GM12878 (cell line): ENCODE measurements around the gene TMEM263. TPM values are rescaled to one million over a fixed set of nuclear protein-coding genes. Genes with fewer than 3 reads are reported as not detected.
"Not testable (repeated sequence)": the region's sequence is repeated elsewhere in the genome, so short reads cannot be mapped to it uniquely, and the experiment has no call there.

Experiments used
- ATAC-seq: fragments of 200-7000 bp; cut with Tn5 transposase; 3 replicates; pipeline ENCODE4 v1.9.1; 2020; ENCODE audit warnings: mild to moderate bottlenecking, moderate library complexity
- BruUV-seq: library from RNA; stranded (reverse); fragments of 400-500 nt; replicated peaks from 2 replicates; lab custom pipeline; 2021; lab: Mats Ljungman, UMichigan
- CTCF ChIA-PET: fragments of 300-600 bp; sonication (Branson Sonifier 250); formaldehyde crosslinking; extraction: SDS; loops from one replicate; lab custom pipeline; 2021; ENCODE audit warnings: inconsistent platforms; lab: Yijun Ruan, JAX
- POLR2A ChIA-PET: fragments of 350-600 bp; formaldehyde crosslinking; extraction: SDS; loops from one replicate; lab custom pipeline; 2021; ENCODE audit warnings: inconsistent platforms; lab: Charles Lee
- RAD21 ChIA-PET: fragments of 300-600 bp; sonication (Branson Sonifier 250); formaldehyde crosslinking; loops from one replicate; lab custom pipeline; 2023; ENCODE audit warnings: antibody characterized with exemption; ENCODE audit not compliant: unreplicated experiment; lab: Charles Lee
- SMC1A ChIA-PET: fragments of 300-600 bp; sonication (Branson Sonifier 250); formaldehyde crosslinking; loops from one replicate; lab custom pipeline; 2023; ENCODE audit not compliant: unreplicated experiment, uncharacterized antibody; lab: Charles Lee
- DNase-seq: peaks from one replicate; pipeline ENCODE4 v3.0.0-alpha.2; 2011; ENCODE audit warnings: low read depth, low spot score
- FAIRE-seq: peaks from 3 replicates; lab custom pipeline; 2011; peaks lifted over from hg19 to GRCh38; lab: Jason Lieb, UNC
- H2AFZ ChIP-seq: 2 replicates; pipeline ENCODE4 v1.6.0; 2011; ENCODE audit warnings: low read depth, low read length, control low read depth; ENCODE audit not compliant: control insufficient read depth
- H3K27ac ChIP-seq: 2 replicates; pipeline ENCODE4 v1.5.1; 2011; ENCODE audit warnings: control low read depth; ENCODE audit not compliant: control insufficient read depth, insufficient read depth
- H3K27me3 ChIP-seq, 2 experiments: replicated peaks in 1 of 2; 2 replicates each; pipeline versions ENCODE4 v1.6.0 to v1.6.1; 2011; ENCODE audit warnings: low read length in 1 of 2; ENCODE audit not compliant: control insufficient read depth in 2 of 2, insufficient read depth in 2 of 2
- H3K36me3 ChIP-seq, 2 experiments: 2 replicates each; pipeline ENCODE4 v1.5.1; 2011; ENCODE audit warnings: low read length in 1 of 2; ENCODE audit not compliant: control insufficient read depth in 2 of 2, insufficient read depth in 2 of 2
- H3K4me1 ChIP-seq: 2 replicates; pipeline ENCODE4 v1.6.1; 2011; ENCODE audit warnings: mild to moderate bottlenecking, low read length, moderate library complexity, mixed read lengths; ENCODE audit not compliant: control insufficient read depth, insufficient read depth
- H3K4me2 ChIP-seq: 2 replicates; pipeline ENCODE4 v1.6.0; 2011; ENCODE audit warnings: control low read depth; ENCODE audit not compliant: control insufficient read depth, insufficient read depth
- H3K4me3 ChIP-seq: fragments of 200-600 bp; sonication (generic); 2 replicates; pipeline ENCODE4 v1.5.1; 2016
- H3K79me2 ChIP-seq: 2 replicates; pipeline ENCODE4 v1.6.0; 2011; ENCODE audit warnings: low read length; ENCODE audit not compliant: control insufficient read depth, insufficient read depth
- H3K9ac ChIP-seq: 2 replicates; pipeline ENCODE4 v1.8.0; 2011; ENCODE audit warnings: low read length, control low read depth, mixed read lengths; ENCODE audit not compliant: control insufficient read depth, insufficient read depth
- H3K9me3 ChIP-seq: replicated peaks from 3 replicates; pipeline ENCODE4 v1.5.1; 2011; ENCODE audit warnings: mild to moderate bottlenecking, low read length; ENCODE audit not compliant: control insufficient read depth, insufficient read depth
- H4K20me1 ChIP-seq: 2 replicates; pipeline ENCODE4 v1.6.0; 2011; ENCODE audit not compliant: control insufficient read depth, insufficient read depth
- ASH2L ChIP-seq: fragments of 300-600, 200-600 bp; sonication (generic); IDR thresholded peaks from 2 replicates; pipeline ENCODE4 v1.6.1; 2017; ENCODE audit warnings: low read depth, mild to moderate bottlenecking, borderline replicate concordance
- DPF2 ChIP-seq: fragments of 450-650 bp; IDR thresholded peaks from 2 replicates; pipeline ENCODE4 v1.6.1; 2017; ENCODE audit warnings: mild to moderate bottlenecking
- E2F4 ChIP-seq: IDR thresholded peaks from 2 replicates; pipeline ENCODE4 v1.6.1; 2012; ENCODE audit warnings: low read depth, low read length, improper control_type of control experiment
- EED ChIP-seq: sonication (generic); IDR thresholded peaks from 2 replicates; pipeline ENCODE4 v1.6.1; 2016; ENCODE audit warnings: antibody characterized with exemption, low read depth
- IRF3 ChIP-seq: fragments of 450-650 bp; IDR thresholded peaks from 2 replicates; pipeline ENCODE4 v1.6.1; 2014; ENCODE audit warnings: mild to moderate bottlenecking
- JUND ChIP-seq: IDR thresholded peaks from 2 replicates; pipeline ENCODE4 v1.6.1; 2012; ENCODE audit warnings: low read depth, mild to moderate bottlenecking, low read length, improper control_type of control experiment, moderate library complexity
- KLF5 ChIP-seq: fragments of 450-650 bp; IDR thresholded peaks from 2 replicates; pipeline ENCODE4 v1.6.1; 2014; ENCODE audit warnings: mild to moderate bottlenecking; ENCODE audit not compliant: partially characterized antibody
- MYB ChIP-seq: fragments of 150-350 bp; IDR thresholded peaks from 2 replicates; pipeline ENCODE4 v1.6.1; 2014; ENCODE audit warnings: mild to moderate bottlenecking, low read depth, low read length, borderline replicate concordance
- PAX5 ChIP-seq: IDR thresholded peaks from 2 replicates; pipeline ENCODE4 v1.6.1; 2011; ENCODE audit warnings: low read depth, low read length, borderline replicate concordance
- SMAD5 ChIP-seq: IDR thresholded peaks from 2 replicates; pipeline ENCODE4 v1.6.1; 2016; ENCODE audit warnings: antibody characterized with exemption, low read depth
- SMC3 ChIP-seq: IDR thresholded peaks from 2 replicates; pipeline ENCODE4 v1.6.1; 2011; ENCODE audit warnings: low read length, improper control_type of control experiment, borderline replicate concordance
- SP1 ChIP-seq: IDR thresholded peaks from one replicate; pipeline ENCODE4 v1.6.1; 2011; ENCODE audit warnings: low read depth, low read length
- ZBTB11 ChIP-seq: fragments of 450-650 bp; formaldehyde crosslinking; IDR thresholded peaks from 2 replicates; pipeline ENCODE4 v1.5.0; 2022; ENCODE audit warnings: mild to moderate bottlenecking, missing genetic modification characterization
- WGBS: methylation state at CpG from one replicate; pipeline ENCODE4 v1.1.6; 2016; ENCODE audit warnings: low lambda C conversion rate; ENCODE audit not compliant: insufficient replicate concordance, insufficient coverage; ENCODE audit errors: missing lambda C conversion rate; 5-methylcytosine and 5-hydroxymethylcytosine counted together
- in situ Hi-C: fragments of 300-500 bp; cut with MboI; formaldehyde crosslinking; loops from 9 replicates; pipeline ENCODE4 v1.14.3; 2018; ENCODE audit warnings: mixed read lengths
- intact Hi-C: fragments of 100-400 bp; cut with micrococcal nuclease; formaldehyde crosslinking; loops from one replicate; pipeline ENCODE4 v1.14.2; 2022; ENCODE audit not compliant: unreplicated experiment
- polyA plus RNA-seq, 11 experiments: library from polyadenylated mRNA; depleted of rRNA in 4 of 11; unstranded in 6 of 11; stranded (reverse) in 5 of 11; fragments of >200 nt; fragmentation: Nextera tagmentation in 4 of 11; fragmentation: Illumina TruSeq in 1 of 11; extraction: Ambion mirVana in 4 of 11; extraction: Trizol in 1 of 11; gene quantifications; 1 replicate in 1 of 11; 2 replicates in 10 of 11; pipeline versions ENCODE4 v1.2.1 to v1.2.3, GENCODE V29; 2011 to 2016; ENCODE audit warnings: inconsistent platforms in 2 of 11, missing spikeins in 2 of 11, low read depth in 1 of 11
- total RNA-seq, 4 experiments: library from RNA; depleted of rRNA in 3 of 4; stranded (reverse); fragments of >200 nt in 3 of 4; fragmentation: Illumina TruSeq in 1 of 4; extraction: Trizol in 1 of 4; gene quantifications; 2 replicates each; pipeline versions ENCODE4 v1.2.1 to v1.2.3, GENCODE V29; 2013 to 2021

Gene TMEM263
- total and polyA plus RNA-seq, 10 of the 15 experiments (the other 5 are each of a cell fraction or from before 2014, with no cell fraction given): 15.4 to 41.3 (median 27.6) TPM

- ChIA-PET RAD21 (no interaction called here), POLR2A (no interaction called here), CTCF (no interaction called here), SMC1A (no interaction called here)
- in situ Hi-C loops (no loop called here), intact Hi-C loops (no loop called here)
- ATAC-seq (no peak), DNase-seq (no peak), FAIRE-seq (no peak)
- no peaks in the 10 kb centered on the region for H3K4me1 ChIP-seq
- H2AFZ ChIP-seq: no peak overlapping the region
- no peak overlapping the region for H3K4me3 ChIP-seq
- H3K9me3 ChIP-seq: no peaks in the 10 kb centered on the region; the same call in 2 of the 3 replicates
- no peak overlapping the region for H3K9ac ChIP-seq
- BruUV-seq: no TSS peak
- H3K27me3 ChIP-seq: no peaks in the 10 kb centered on the region
- H3K79me2 ChIP-seq: no peaks in the 10 kb centered on the region
- H4K20me1 ChIP-seq: no peaks in the 10 kb centered on the region
- H3K27ac ChIP-seq: no peak overlapping the region
- H3K36me3 ChIP-seq: no peaks in the 10 kb centered on the region; a peak in 1 of 4 replicates
- no peak overlapping the region for H3K4me2 ChIP-seq
- TF ChIP-seq MYB (no peak), DPF2 (no peak), SMC3 (no peak), EED (no peak), PAX5 (no peak), SMAD5 (no peak), KLF5 (no peak), JUND (no peak), ZBTB11 (no peak), IRF3 (no peak), ASH2L (no peak), E2F4 (no peak), SP1 (no peak)
- WGBS: 73% methylated on average over 6 of the region's 6 CpGs
Measured at GRCh38 chr12:106999446-106999845, 43.7 kb downstream of the TMEM263 start.

GRCh38 chr12:107002665-107003064, 47.0 kb downstream of the TMEM263 start:
- H3K4me1 ChIP-seq, CTCF ChIA-PET: not testable (repeated sequence)

More at GRCh38 chr12:107002665-107003064, 47.0 kb downstream of the TMEM263 start:
- FAIRE-seq, DNase-seq, H3K9ac ChIP-seq, H4K20me1 ChIP-seq, H3K4me2 ChIP-seq, H3K36me3 ChIP-seq, H3K27ac ChIP-seq, ATAC-seq, H3K79me2 ChIP-seq, H3K9me3 ChIP-seq, BruUV-seq, POLR2A ChIA-PET, H2AFZ ChIP-seq, RAD21 ChIA-PET, H3K27me3 ChIP-seq, SMC1A ChIA-PET, H3K4me3 ChIP-seq, in situ Hi-C loops, intact Hi-C loops: not testable (repeated sequence)
- 40% methylated on average over 4 of the region's 4 CpGs for WGBS
